ENCODE measurements around the gene AKAP6. TPM values are rescaled to one million over a fixed set of nuclear protein-coding genes. Genes with fewer than 3 reads are reported as not detected.
"Not testable (repeated sequence)": the region's sequence is repeated elsewhere in the genome, so short reads cannot be mapped to it uniquely, and the experiment has no call there.

AKAP6 gene
- total RNA-seq, 1 experiment from 2014 or later: 2.3 TPM

DNA sequence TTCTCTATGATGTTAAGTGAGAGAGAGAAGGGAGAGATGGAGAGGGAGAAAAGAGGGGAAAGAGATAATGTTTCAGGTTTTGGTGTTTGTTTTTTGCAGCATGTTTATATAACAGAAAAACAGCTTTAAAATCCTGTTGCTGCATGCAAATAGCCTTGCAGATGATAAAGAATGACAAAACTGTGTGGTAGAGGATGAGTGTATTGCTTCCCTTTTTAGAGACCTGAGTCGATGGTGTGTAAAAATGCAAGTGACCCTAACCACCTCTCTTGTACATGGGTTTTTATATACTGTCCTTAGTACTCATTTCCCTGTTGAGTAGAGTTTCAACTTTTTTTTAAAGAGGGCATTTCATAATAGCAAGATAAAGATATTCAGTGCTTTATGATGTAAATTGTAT, 249.1 kb downstream of the AKAP6 start:
- no peaks in the 10 kb centered on the region for H3K9me3 ChIP-seq (ENCODE audit: low read length)
- no peaks in the 10 kb centered on the region for H3K9me2 ChIP-seq (replicated peaks; ENCODE audit: insufficient read depth, low read length)
- H4K20me1 ChIP-seq (ENCODE audit: insufficient read depth, low read depth, low read length): no peaks in the 10 kb centered on the region
- H3K79me2 ChIP-seq (ENCODE audit: low read length): no peaks in the 10 kb centered on the region
- no peak for DNase-seq
- no peak overlapping the region for H3K27ac ChIP-seq (ENCODE audit: low read length)
- no peaks in the 10 kb centered on the region for H3K36me3 ChIP-seq (ENCODE audit: insufficient read depth, low read length)
- H3K4me1 ChIP-seq (ENCODE audit: low read length): peaks cover 10% of the 10 kb centered on the region
- H3K4me3 ChIP-seq (ENCODE audit: low read length): no peak overlapping the region
- H3K4me2 ChIP-seq (ENCODE audit: low read depth, low read length, poor library complexity, severe bottlenecking): no peak overlapping the region
- H3K27me3 ChIP-seq (ENCODE audit: low read length): no peaks in the 10 kb centered on the region
- no peak overlapping the region for H2AFZ ChIP-seq (ENCODE audit: low read length)
- H3K9ac ChIP-seq (ENCODE audit: low read length): no peak overlapping the region

DNA sequence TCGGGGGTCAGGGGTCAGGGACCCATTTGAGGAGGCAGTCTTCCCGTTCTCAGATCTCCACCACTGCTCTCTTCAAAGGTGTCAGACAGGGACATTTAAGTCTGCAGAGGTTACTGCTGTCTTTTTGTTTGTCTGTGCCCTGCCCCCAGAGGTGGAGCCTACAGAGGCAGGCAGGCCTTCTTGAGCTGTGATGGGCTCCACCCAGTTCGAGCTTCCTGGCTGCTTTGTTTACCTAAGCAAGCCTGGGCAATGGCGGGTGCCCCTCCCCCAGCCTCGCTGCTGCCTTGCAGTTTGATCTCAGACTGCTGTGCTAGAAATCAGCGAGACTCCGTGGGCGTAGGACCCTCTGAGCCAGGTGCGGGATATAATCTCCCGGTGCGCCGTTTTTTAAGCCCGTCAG, 254.3 kb downstream of the AKAP6 start:
- DNase-seq; H3K27me3 ChIP-seq (ENCODE audit: low read length); H3K4me2 ChIP-seq (ENCODE audit: low read depth, low read length, poor library complexity, severe bottlenecking); H2AFZ ChIP-seq (ENCODE audit: low read length); H3K27ac ChIP-seq (ENCODE audit: low read length); H3K4me3 ChIP-seq (ENCODE audit: low read length); H3K79me2 ChIP-seq (ENCODE audit: low read length); H3K9ac ChIP-seq (ENCODE audit: low read length); H3K9me2 ChIP-seq (replicated peaks; ENCODE audit: insufficient read depth, low read length); H3K36me3 ChIP-seq (ENCODE audit: insufficient read depth, low read length); H3K4me1 ChIP-seq (ENCODE audit: low read length); H3K9me3 ChIP-seq (ENCODE audit: low read length); H4K20me1 ChIP-seq (ENCODE audit: insufficient read depth, low read depth, low read length): not testable (repeated sequence)

- no peaks in the 10 kb centered on the region for H3K36me3 ChIP-seq (ENCODE audit: insufficient read depth, low read length)
- H3K4me1 ChIP-seq (ENCODE audit: low read length): no peaks in the 10 kb centered on the region
- H3K9me2 ChIP-seq (replicated peaks; ENCODE audit: insufficient read depth, low read length): no peaks in the 10 kb centered on the region
- H3K9ac ChIP-seq (ENCODE audit: low read length): no peak overlapping the region
- no peak overlapping the region for H3K4me2 ChIP-seq (ENCODE audit: low read depth, low read length, poor library complexity, severe bottlenecking)
- H2AFZ ChIP-seq (ENCODE audit: low read length): no peak overlapping the region
- no peaks in the 10 kb centered on the region for H3K27me3 ChIP-seq (ENCODE audit: low read length)
- H4K20me1 ChIP-seq (ENCODE audit: insufficient read depth, low read depth, low read length): no peaks in the 10 kb centered on the region
- no peaks in the 10 kb centered on the region for H3K79me2 ChIP-seq (ENCODE audit: low read length)
- H3K9me3 ChIP-seq (ENCODE audit: low read length): 0 out of 2 replicates have a peak, but pooled peaks cover 3% of the 10 kb centered on the region
- no peak overlapping the region for H3K27ac ChIP-seq (ENCODE audit: low read length)
- DNase-seq: no peak
- H3K4me3 ChIP-seq (ENCODE audit: low read length): no peak overlapping the region
Measured at GRCh38 chr14:32584079-32584478, 255.0 kb downstream of the AKAP6 start.

GRCh38 chr14:32587461-32587860, 258.4 kb downstream of the AKAP6 start:
- Histone ChIP-seq H3K27me3 (ENCODE audit: low read length) (no peaks in the 10 kb centered on the region), H3K9ac (ENCODE audit: low read length) (no peak overlapping the region), H3K4me3 (ENCODE audit: low read length) (no peak overlapping the region), H4K20me1 (ENCODE audit: insufficient read depth, low read depth, low read length) (no peaks in the 10 kb centered on the region), H3K4me2 (ENCODE audit: low read depth, low read length, poor library complexity, severe bottlenecking) (no peak overlapping the region), H3K27ac (ENCODE audit: low read length) (no peak overlapping the region), H3K9me2 (replicated peaks; ENCODE audit: insufficient read depth, low read length) (no peaks in the 10 kb centered on the region), H3K4me1 (ENCODE audit: low read length) (no peaks in the 10 kb centered on the region), H3K36me3 (ENCODE audit: insufficient read depth, low read length) (no peaks in the 10 kb centered on the region), H2AFZ (ENCODE audit: low read length) (no peak overlapping the region), H3K9me3 (ENCODE audit: low read length) (0 out of 2 replicates have a peak, but pooled peaks cover 3% of the 10 kb centered on the region), H3K79me2 (ENCODE audit: low read length) (no peaks in the 10 kb centered on the region)
- DNase-seq: no peak

DNA sequence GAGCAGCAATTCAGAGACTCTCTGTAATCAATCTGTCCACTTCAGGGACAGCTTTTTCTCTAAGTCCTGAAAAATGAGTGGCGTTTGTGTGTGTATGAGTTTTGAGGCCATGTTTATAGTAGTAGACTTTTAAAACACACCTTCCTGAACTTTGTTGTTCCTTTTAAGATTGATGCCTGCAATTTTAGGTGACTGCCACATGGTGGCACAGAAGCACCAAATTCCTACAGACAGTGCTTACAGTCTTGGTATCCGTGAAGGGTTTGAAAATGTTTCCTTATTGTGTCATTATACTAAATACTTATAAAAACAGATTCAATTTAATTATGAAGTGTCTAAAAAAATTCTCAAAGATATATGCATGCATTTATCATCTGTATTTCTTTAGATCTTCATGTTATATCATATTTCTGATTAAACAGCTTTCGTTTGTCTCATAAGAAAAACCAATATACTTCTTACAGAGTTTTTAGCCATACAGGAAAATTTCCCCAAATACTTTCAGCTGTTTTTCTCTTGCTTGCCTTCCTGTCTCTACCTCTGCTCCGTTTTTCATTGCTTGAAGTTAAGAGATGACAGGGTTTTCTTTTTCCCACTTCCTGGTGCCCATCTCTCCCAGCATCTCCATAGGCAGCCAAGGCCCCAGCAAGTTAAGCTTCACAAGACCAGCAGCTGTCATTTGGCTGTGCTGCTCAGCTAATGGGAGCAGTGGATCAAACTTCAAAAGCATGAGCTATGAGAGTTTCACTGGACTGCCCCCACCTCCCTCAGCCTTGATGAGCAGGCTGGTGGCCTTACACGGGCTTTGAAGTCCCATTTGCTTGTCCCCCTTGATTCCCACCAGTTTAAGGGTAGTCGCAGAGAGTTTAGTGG, 259.6 kb downstream of the AKAP6 start:
- 0 out of 2 replicates have a peak, but pooled peaks cover 3% of the 10 kb centered on the region for H3K9me3 ChIP-seq (ENCODE audit: low read length)
- H2AFZ ChIP-seq (ENCODE audit: low read length): no peak overlapping the region
- H3K79me2 ChIP-seq (ENCODE audit: low read length): no peaks in the 10 kb centered on the region
- H3K4me1 ChIP-seq (ENCODE audit: low read length): no peaks in the 10 kb centered on the region
- H3K27ac ChIP-seq (ENCODE audit: low read length): no peak overlapping the region
- no peaks in the 10 kb centered on the region for H3K27me3 ChIP-seq (ENCODE audit: low read length)
- no peak overlapping the region for H3K4me3 ChIP-seq (ENCODE audit: low read length)
- DNase-seq: peak; percentile 76
- H3K9me2 ChIP-seq (replicated peaks; ENCODE audit: insufficient read depth, low read length): no peaks in the 10 kb centered on the region
- no peak overlapping the region for H3K4me2 ChIP-seq (ENCODE audit: low read depth, low read length, poor library complexity, severe bottlenecking)
- no peak overlapping the region for H3K9ac ChIP-seq (ENCODE audit: low read length)
- H4K20me1 ChIP-seq (ENCODE audit: insufficient read depth, low read depth, low read length): no peaks in the 10 kb centered on the region
- H3K36me3 ChIP-seq (ENCODE audit: insufficient read depth, low read length): no peaks in the 10 kb centered on the region

GRCh38 chr14:32590157-32590556, 261.1 kb downstream of the AKAP6 start:
- H3K4me3 ChIP-seq (ENCODE audit: low read length): no peak overlapping the region
- no peak for DNase-seq
- no peak overlapping the region for H2AFZ ChIP-seq (ENCODE audit: low read length)
- H3K9me3 ChIP-seq (ENCODE audit: low read length): 0 out of 2 replicates have a peak, but pooled peaks cover 3% of the 10 kb centered on the region
- no peaks in the 10 kb centered on the region for H3K27me3 ChIP-seq (ENCODE audit: low read length)
- no peaks in the 10 kb centered on the region for H4K20me1 ChIP-seq (ENCODE audit: insufficient read depth, low read depth, low read length)
- no peak overlapping the region for H3K9ac ChIP-seq (ENCODE audit: low read length)
- H3K79me2 ChIP-seq (ENCODE audit: low read length): no peaks in the 10 kb centered on the region
- H3K4me1 ChIP-seq (ENCODE audit: low read length): no peaks in the 10 kb centered on the region
- no peaks in the 10 kb centered on the region for H3K9me2 ChIP-seq (replicated peaks; ENCODE audit: insufficient read depth, low read length)
- H3K36me3 ChIP-seq (ENCODE audit: insufficient read depth, low read length): no peaks in the 10 kb centered on the region
- H3K27ac ChIP-seq (ENCODE audit: low read length): no peak overlapping the region
- H3K4me2 ChIP-seq (ENCODE audit: low read depth, low read length, poor library complexity, severe bottlenecking): no peak overlapping the region

- H4K20me1 ChIP-seq (ENCODE audit: insufficient read depth, low read depth, low read length): no peaks in the 10 kb centered on the region
- no peaks in the 10 kb centered on the region for H3K9me2 ChIP-seq (replicated peaks; ENCODE audit: insufficient read depth, low read length)
- no peaks in the 10 kb centered on the region for H3K36me3 ChIP-seq (ENCODE audit: insufficient read depth, low read length)
- no peak overlapping the region for H2AFZ ChIP-seq (ENCODE audit: low read length)
- H3K9me3 ChIP-seq (ENCODE audit: low read length): no peaks in the 10 kb centered on the region
- H3K9ac ChIP-seq (ENCODE audit: low read length): no peak overlapping the region
- H3K4me1 ChIP-seq (ENCODE audit: low read length): no peaks in the 10 kb centered on the region
- no peak overlapping the region for H3K4me3 ChIP-seq (ENCODE audit: low read length)
- DNase-seq: no peak
- no peak overlapping the region for H3K4me2 ChIP-seq (ENCODE audit: low read depth, low read length, poor library complexity, severe bottlenecking)
- no peak overlapping the region for H3K27ac ChIP-seq (ENCODE audit: low read length)
- no peaks in the 10 kb centered on the region for H3K27me3 ChIP-seq (ENCODE audit: low read length)
- H3K79me2 ChIP-seq (ENCODE audit: low read length): no peaks in the 10 kb centered on the region
Measured at GRCh38 chr14:32593290-32593942, 264.3 kb downstream of the AKAP6 start.

- Histone ChIP-seq H3K79me2 (ENCODE audit: low read length) (no peaks in the 10 kb centered on the region), H3K9me2 (replicated peaks; ENCODE audit: insufficient read depth, low read length) (no peaks in the 10 kb centered on the region), H3K9ac (ENCODE audit: low read length) (no peak overlapping the region), H3K36me3 (ENCODE audit: insufficient read depth, low read length) (no peaks in the 10 kb centered on the region), H4K20me1 (ENCODE audit: insufficient read depth, low read depth, low read length) (no peaks in the 10 kb centered on the region), H2AFZ (ENCODE audit: low read length) (no peak overlapping the region), H3K27ac (ENCODE audit: low read length) (no peak overlapping the region), H3K4me3 (ENCODE audit: low read length) (no peak overlapping the region), H3K4me1 (ENCODE audit: low read length) (no peaks in the 10 kb centered on the region), H3K27me3 (ENCODE audit: low read length) (no peaks in the 10 kb centered on the region), H3K4me2 (ENCODE audit: low read depth, low read length, poor library complexity, severe bottlenecking) (no peak overlapping the region), H3K9me3 (ENCODE audit: low read length) (no peaks in the 10 kb centered on the region)
- DNase-seq: no peak
Measured at GRCh38 chr14:32594766-32595165, 265.7 kb downstream of the AKAP6 start.

Data from Karpas-422 (cell line).